GM21360 (cell line): ENCODE data around the gene ATG9B.
A peak's percentile ranks its signal among the peaks of the same experiment; 100 is the strongest.
"Not testable (repeated sequence)": the region's sequence is repeated elsewhere in the genome, so short reads cannot be mapped to it uniquely, and the experiment has no call there.

Source experiments
- ATAC-seq: cut with Tn5 transposase; IDR thresholded peaks from one replicate; pipeline ENCODE4 v1.9.1; 2021; ENCODE audit warnings: mild to moderate bottlenecking, moderate library complexity; ENCODE audit not compliant: unreplicated experiment

The ATG9B gene

DNA sequence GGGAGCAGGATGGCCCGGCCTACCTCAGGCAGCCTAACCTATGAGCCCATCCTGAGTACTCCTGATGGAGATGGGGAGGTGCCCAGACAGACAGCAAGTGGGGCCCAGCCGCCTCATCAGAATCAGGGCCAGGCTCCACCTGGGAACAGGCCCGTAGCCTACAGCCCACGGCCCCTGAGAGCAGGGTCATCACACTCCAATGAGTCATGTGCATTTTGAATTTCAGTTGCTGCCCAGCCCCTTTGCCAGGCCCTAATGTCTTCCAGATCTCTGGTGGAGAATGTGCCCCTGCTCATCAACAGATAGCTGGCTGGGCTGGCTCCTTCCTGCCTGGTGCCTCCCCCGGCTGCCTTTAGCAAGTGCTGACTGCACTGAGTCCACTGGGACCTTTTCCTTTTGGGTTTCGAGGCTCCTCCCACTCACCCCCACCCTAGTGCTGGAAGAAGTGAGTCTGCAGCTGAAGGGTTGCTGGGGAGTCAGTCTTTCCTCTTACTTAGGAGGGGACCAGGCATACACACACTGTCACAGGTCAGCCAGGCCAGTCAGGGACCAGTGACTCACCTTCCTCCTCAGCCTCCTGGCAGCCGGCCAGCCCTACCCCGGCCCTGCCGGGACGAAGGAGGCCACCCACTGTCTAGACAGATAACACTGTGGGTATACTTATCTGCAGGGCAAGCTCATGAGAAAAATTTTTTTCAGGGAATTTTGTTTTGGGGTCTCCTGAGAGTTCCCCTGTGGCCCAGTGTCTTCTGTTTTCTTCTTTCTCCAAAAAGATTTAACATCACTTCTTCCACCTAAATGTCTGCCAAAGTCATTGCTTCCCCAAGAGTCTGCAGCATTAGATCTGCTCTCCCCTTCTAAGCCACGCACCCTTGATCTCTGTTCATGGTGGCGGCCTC, 14.9 kb upstream of the ATG9B start:
- no peak for ATAC-seq

GRCh38 chr7:151035902-151036301, 11.6 kb upstream of the ATG9B start:
- ATAC-seq: no peak

DNA sequence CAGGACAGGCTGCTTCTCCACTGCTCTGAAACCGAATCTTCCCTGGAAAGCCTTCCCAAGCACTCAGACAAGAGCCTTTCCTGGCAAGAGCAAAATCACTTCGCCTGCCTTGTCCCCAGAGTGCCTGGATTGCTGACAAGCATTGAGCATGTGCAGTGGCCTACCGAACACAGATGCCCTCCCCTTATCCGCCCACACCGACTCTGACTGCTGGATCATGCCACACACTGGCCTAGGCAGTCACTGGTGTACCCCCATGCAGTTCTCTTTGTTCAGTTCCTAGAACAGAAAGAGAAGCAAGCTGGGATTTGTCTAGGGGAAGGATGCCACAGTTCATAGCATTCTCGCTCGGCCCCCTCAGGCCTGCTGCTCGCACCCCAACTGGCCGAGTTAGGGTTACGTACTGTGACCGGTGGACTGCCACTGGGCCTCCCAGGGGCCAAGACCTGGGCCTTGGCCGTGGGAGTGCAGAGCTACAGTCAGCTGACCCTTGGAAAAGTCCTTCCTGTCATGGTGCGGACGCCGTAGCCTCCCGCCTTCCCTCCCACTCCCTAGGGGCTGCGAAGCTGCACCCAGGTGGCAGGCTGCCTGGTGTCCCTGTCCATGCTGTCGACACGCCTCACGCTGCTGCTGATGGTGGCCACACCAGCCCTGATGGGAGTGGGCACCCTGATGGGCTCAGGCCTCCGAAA, 10.9 kb upstream of the ATG9B start:
- no peak for ATAC-seq

DNA sequence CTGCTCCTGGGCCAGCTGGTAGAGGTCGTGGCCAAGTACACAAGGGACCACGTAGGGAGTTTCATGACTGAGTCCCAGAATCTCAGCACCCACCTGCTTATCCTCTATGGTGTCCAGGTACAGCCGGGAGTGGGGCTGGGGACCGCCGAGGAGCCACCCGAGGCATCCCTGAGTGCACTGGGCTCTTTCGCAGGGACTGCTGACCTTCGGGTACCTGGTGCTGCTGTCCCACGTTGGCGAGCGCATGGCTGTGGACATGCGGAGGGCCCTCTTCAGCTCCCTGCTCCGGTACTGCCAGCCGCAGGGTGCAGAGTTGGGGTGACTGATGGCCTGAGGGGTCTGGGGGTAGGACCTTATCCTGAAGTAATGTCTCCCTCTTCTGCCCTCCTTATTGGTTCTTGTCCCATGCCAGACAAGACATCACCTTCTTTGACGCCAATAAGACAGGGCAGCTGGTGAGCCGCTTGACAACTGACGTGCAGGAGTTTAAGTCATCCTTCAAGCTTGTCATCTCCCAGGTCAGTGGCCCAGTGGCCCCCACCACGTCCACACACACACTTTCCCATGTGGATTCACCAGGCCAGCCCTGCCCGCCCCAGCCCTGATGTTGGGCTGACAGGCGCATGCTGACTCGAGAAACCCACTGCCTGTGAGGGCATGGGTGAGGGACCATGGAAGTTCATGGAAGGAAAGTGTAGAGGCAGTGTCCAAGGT, 10.2 kb upstream of the ATG9B start:
- no peak for ATAC-seq

GRCh38 chr7:151033864-151034249, 9.6 kb upstream of the ATG9B start:
- no peak for ATAC-seq

DNA sequence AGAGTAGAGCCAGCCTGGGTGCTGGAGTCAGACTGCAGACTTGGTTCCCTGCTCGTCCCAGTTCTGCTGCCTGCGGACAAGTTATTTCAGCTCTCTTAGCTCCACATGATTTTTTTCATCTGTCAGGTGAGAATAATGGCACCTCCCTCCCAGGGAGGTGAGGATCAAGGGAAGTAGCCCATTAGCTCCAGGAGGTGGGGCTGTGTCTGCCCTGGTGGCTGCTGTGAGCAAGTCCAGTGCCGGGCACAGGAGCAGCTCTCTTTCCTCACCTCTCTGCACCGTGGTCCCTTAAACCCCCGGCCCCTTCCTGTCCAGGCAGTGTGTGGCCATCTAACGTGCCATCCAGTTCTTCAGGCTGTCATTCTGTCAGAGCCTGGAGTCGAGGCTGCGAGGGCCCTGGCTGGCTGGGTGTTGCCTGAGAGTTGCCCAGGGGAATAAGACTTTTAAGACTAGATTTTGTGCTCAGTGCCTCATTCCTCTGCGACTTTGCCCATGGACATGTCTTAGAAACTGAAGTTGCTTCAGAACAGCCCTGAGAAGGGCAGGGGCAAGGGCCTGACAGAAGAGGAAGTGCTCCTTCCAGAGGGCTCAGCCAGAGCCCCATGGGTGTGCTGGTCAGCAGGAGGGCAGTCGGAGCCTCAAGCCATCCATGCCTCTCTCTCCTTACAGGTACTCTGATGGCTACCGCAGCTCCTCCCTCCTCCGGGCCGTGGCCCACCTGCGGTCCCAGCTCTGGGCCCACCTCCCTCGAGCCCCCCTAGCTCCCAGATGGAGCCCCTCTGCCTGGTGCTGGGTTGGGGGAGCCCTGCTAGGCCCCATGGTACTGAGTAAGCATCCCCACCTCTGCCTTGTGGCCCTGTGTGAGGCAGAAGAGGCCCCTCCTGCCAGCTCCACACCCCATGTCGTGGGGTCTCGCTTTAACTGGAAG, 8.9 kb upstream of the ATG9B start:
- no peak for ATAC-seq

- no peak for ATAC-seq
Observed at GRCh38 chr7:151031011-151031410, 6.7 kb upstream of the ATG9B start.

GRCh38 chr7:151028948-151029501, 4.7 kb upstream of the ATG9B start:
- no peak for ATAC-seq

GRCh38 chr7:151028131-151028947, 4.0 kb upstream of the ATG9B start, which contains the start of gene ABCB8:
TSS of gene ABCB8 (plus strand) at chr7:151028450. CDS start at chr7:151028516, 66 bp downstream.
- ATAC-seq: peak; percentile 95

- not testable (repeated sequence) for ATAC-seq
Observed at GRCh38 chr7:151027728-151028130, 3.4 kb upstream of the ATG9B start.

GRCh38 chr7:151026771-151027727, 2.8 kb upstream of the ATG9B start:
- ATAC-seq: not testable (repeated sequence)

- ATAC-seq: no peak
Observed at GRCh38 chr7:151025924-151026671, 1.8 kb upstream of the ATG9B start.

DNA sequence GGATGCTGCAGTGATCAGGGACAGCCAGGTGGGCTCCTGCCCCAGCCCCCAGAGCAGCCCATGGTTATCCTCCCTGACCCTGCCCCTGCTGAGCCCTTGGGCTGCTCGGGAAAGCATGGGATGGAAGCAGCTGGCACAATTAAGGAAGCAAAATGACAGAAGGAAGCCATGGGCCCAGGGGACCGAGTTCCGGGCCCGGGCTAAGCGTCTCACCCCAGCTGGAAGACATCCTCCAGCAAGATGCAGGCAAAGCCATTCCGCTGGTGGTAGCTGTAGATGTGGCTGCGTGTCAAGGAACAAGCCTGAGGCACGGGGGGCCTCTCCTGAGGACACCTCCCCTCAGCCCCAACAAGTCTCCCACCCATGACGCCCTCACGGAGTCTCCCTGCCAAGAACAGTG, 1.1 kb downstream of the ATG9B start:
- ATAC-seq: no peak

DNA sequence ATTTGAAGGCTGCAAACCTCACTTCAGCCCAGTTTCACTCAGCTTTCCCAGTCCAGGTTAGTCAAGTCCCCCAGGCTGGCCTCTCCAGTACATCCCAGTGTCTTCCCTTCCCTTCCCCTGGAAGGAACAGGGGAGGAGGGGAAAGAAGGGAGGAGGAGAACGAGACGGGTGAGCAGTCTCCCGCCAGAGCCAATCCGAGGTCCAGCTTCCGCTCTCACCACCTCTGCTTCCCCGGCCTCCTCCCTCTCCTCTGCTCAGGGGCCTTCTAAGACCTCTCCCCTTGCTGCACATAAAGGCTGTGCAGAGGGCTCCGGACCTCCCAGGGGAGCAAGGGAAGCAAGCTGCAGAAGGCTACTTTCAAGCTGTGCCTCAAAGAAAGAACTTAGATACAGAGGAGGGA, 4.1 kb downstream of the ATG9B start:
- no peak for ATAC-seq

DNA sequence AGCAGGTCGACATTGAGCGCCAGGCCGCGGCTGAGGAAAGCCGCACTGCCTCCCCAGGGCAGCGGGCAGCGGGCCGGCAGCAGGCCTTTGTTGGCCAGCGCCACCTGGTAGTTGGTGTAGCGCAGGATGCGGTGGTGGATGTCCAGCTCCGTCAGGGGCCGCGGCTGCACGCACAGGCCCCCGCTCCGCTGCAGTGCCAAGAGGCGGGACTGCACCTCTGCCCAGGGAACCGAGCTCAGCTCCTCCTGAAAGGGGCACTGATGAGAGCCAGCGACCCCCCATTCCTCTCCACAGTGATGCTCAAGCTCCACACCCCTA, 5.2 kb downstream of the ATG9B start:
- ATAC-seq: no peak

DNA sequence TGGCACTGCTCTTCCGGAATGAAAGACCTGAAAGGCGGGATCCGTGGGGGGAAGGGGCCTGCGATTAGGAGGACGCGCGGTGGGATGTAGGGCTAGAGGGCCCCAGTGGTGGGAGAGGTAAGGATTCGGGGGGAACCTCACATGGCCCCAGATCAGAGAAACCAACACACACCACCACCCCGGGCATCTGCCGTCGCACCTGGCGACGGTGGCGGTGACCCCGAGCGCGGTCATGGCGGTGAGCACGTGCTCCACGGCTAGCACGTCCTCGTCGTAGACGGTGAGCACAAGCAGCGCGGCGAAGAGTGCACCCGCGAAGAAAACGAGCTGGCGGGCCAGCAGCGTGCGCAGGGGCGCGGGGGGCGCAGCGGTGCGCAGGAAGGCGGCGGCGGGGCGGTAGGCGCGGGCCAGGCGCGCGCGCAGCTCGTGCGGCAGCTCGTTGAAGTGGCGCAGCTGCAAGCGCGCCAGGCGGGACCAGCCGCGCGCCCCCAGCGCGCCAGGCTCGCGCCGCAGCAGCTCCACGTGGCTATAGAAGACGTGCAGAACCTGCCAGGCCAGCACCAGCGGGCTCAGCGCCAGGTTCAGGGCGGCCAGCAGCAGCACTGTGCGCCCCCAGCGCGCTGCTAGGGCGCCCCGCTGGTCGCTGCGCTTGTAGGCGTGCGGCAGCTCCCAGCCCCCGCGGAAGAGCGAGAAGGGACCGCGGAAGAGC, 5.7 kb downstream of the ATG9B start:
- ATAC-seq: no peak

GRCh38 chr7:151017953-151018420, 6.3 kb downstream of the ATG9B start:
- peak; percentile 54 for ATAC-seq
